Activated CD4-positive, alpha-beta T cell treated with anti-CD3 and anti-CD28 coated beads, Interleukin-2, amount 50 U/mL, for 4 hours (primary cell): ENCODE measurements around the gene PAPOLG.
A peak's percentile ranks its signal among the peaks of the same experiment; 100 is the strongest.

Experiments
- DNase-seq, 2 experiments: peaks; one replicate each; pipeline ENCODE4 v3.0.0-alpha.2; 2020

The PAPOLG gene

GRCh38 chr2:60756097-60757087 is at the start of gene PAPOLG:
TSS of gene PAPOLG (plus strand) at chr2:60756268. CDS start at chr2:60756479, 211 bp downstream.
- DNase-seq, result peak; percentile 98 to 99

GRCh38 chr2:60707750-60708371 is 48.2 kb upstream of the PAPOLG start:
- DNase-seq, result no peak

GRCh38 chr2:60708630-60709320 is 47.3 kb upstream of the PAPOLG start:
- no peak for DNase-seq

GRCh38 chr2:60710707-60711106 is 45.4 kb upstream of the PAPOLG start:
- DNase-seq, result no peak

- no peak for DNase-seq
These were observed 40.5 kb upstream of the PAPOLG start for GRCh38 chr2:60715561-60715960.

GRCh38 chr2:60717691-60718090 is 38.4 kb upstream of the PAPOLG start:
- DNase-seq, result no peak

- no peak for DNase-seq
These were observed 36.7 kb upstream of the PAPOLG start for GRCh38 chr2:60719331-60719730.

GRCh38 chr2:60725466-60725865 is 30.6 kb upstream of the PAPOLG start:
- DNase-seq, result no peak

GRCh38 chr2:60728855-60729254 is 27.2 kb upstream of the PAPOLG start:
- no peak for DNase-seq

GRCh38 chr2:60735496-60736250 is 20.4 kb upstream of the PAPOLG start:
- DNase-seq, result no peak

- no peak for DNase-seq
These were observed 17.4 kb upstream of the PAPOLG start for GRCh38 chr2:60738679-60739078.

GRCh38 chr2:60739156-60739555 is 16.9 kb upstream of the PAPOLG start:
- DNase-seq, result no peak

GRCh38 chr2:60741576-60741975 is 14.5 kb upstream of the PAPOLG start:
- DNase-seq, result no peak

GRCh38 chr2:60742419-60742818 is 13.6 kb upstream of the PAPOLG start:
- no peak for DNase-seq

- DNase-seq, result no peak
These were observed 10.7 kb upstream of the PAPOLG start for GRCh38 chr2:60745330-60745729.

- DNase-seq, result no peak
These were observed 10.3 kb upstream of the PAPOLG start for GRCh38 chr2:60745761-60746160.

- no peak for DNase-seq
These were observed 9.8 kb upstream of the PAPOLG start for GRCh38 chr2:60746318-60746717.

GRCh38 chr2:60759654-60760053 is 3.6 kb downstream of the PAPOLG start:
- no peak for DNase-seq

GRCh38 chr2:60764736-60765534 is 8.9 kb downstream of the PAPOLG start:
- DNase-seq, result no peak

- no peak for DNase-seq
These were observed 10.2 kb downstream of the PAPOLG start for GRCh38 chr2:60766283-60766682.

GRCh38 chr2:60771508-60771907 is 15.4 kb downstream of the PAPOLG start:
- no peak for DNase-seq
